BE2C (cell line): ENCODE data around the gene CCDC28B.

Experiments used
- DNase-seq: peaks from one replicate; pipeline ENCODE4 v3.0.0-alpha.2; 2020
- H3K27me3 ChIP-seq: fragments of 250-450 bp; sonication (Bioruptor Pico); 2 replicates; pipeline ENCODE4 v1.5.1; 2020; ENCODE audit warnings: mild to moderate bottlenecking
- H3K36me3 ChIP-seq: fragments of 250-450 bp; sonication (Bioruptor Pico); 2 replicates; pipeline ENCODE4 v1.5.1; 2020; ENCODE audit warnings: mild to moderate bottlenecking
- H3K4me1 ChIP-seq: fragments of 250-450 bp; sonication (Bioruptor Pico); 2 replicates; pipeline ENCODE4 v1.5.1; 2020
- H3K4me3 ChIP-seq: 2 replicates; pipeline ENCODE4 v1.5.1; 2011; ENCODE audit warnings: low read depth, low read length
- H3K9me3 ChIP-seq: fragments of 250-450 bp; sonication (Bioruptor Pico); 2 replicates; pipeline ENCODE4 v1.5.1; 2020
- CTCF ChIP-seq: IDR thresholded peaks from 2 replicates; pipeline ENCODE4 v1.5.1; 2012; ENCODE audit warnings: mild to moderate bottlenecking, low read depth, low read length

Gene CCDC28B

GRCh38 chr1:32221980-32222755 is 21.8 kb downstream of the CCDC28B start, which contains the start of the genes EIF3I and TMEM234:
EIF3I (plus strand) TSS chr1:32222407; CDS start chr1:32222442, 35 bp downstream.
TMEM234 (minus strand) TSS chr1:32222353; CDS start chr1:32222322, 31 bp downstream.
- Histone ChIP-seq H3K4me1 (no peaks in the 10 kb centered on the region), H3K36me3 (peaks cover 10% of the 10 kb centered on the region), H3K4me3 (peak within 1 kb of the TSS; percentile 88), H3K27me3 (no peaks in the 10 kb centered on the region), H3K9me3 (no peaks in the 10 kb centered on the region)
- DNase-seq, result peak; percentile 84
- TF ChIP-seq CTCF, result no peak

DNA sequence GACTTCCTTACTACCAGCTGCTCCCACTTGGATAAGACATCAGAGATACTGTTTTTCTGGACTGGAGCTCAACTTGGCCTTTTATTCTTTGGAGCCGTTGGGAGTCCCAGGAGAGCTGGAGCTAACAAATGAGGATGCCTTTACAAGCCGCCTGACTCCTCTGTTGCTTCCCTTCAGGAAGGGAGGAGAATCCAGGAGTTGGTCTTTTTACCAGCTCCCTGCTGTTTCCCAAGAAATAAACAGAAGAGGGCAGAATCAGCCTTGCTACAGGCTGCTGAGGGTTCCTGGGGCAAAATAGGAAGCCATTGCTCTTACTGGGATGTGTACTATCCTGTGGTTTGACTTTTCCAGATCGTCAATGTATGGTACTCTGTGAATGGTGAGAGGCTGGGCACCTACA is 23.3 kb downstream of the CCDC28B start:
- peaks cover 10% of the 10 kb centered on the region for H3K36me3 ChIP-seq

GRCh38 chr1:32224285-32224684 is 23.9 kb downstream of the CCDC28B start:
- H3K4me1 ChIP-seq, result no peaks in the 10 kb centered on the region
- peaks cover 10% of the 10 kb centered on the region for H3K36me3 ChIP-seq
- no peak overlapping the region for H3K4me3 ChIP-seq
- DNase-seq, result no peak
- H3K9me3 ChIP-seq, result no peaks in the 10 kb centered on the region
- no peaks in the 10 kb centered on the region for H3K27me3 ChIP-seq
- no peak for TF ChIP-seq CTCF

More for the DNA sequence above, 23.3 kb downstream of the CCDC28B start:
- H3K27me3 ChIP-seq, result no peaks in the 10 kb centered on the region
- no peak for DNase-seq
- no peak overlapping the region for H3K4me3 ChIP-seq
- no peaks in the 10 kb centered on the region for H3K4me1 ChIP-seq
- TF ChIP-seq CTCF, result no peak
- H3K9me3 ChIP-seq, result no peaks in the 10 kb centered on the region

DNA sequence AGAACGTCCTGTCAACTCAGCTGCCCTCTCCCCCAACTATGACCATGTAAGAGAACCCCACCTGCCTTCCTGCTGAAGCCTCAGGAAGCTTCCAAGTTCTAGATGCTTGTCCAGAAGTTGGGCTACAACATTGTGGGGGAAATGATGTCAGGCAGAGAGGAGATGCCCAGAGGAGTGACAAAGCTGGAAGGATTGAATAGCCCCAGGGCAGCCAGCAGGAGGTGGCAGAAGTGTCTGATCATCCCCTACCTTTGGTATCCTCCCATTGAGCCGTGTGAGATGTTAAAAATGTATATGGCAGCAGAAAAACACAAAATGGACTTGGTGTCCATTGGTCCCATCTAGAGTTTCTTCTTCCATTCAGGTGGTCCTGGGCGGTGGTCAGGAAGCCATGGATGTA is 28.4 kb downstream of the CCDC28B start:
- no peak for TF ChIP-seq CTCF
- Histone ChIP-seq H3K4me3 (no peak overlapping the region), H3K4me1 (no peaks in the 10 kb centered on the region), H3K9me3 (no peaks in the 10 kb centered on the region), H3K27me3 (no peaks in the 10 kb centered on the region), H3K36me3 (peaks cover 10% of the 10 kb centered on the region)
- DNase-seq, result no peak

DNA sequence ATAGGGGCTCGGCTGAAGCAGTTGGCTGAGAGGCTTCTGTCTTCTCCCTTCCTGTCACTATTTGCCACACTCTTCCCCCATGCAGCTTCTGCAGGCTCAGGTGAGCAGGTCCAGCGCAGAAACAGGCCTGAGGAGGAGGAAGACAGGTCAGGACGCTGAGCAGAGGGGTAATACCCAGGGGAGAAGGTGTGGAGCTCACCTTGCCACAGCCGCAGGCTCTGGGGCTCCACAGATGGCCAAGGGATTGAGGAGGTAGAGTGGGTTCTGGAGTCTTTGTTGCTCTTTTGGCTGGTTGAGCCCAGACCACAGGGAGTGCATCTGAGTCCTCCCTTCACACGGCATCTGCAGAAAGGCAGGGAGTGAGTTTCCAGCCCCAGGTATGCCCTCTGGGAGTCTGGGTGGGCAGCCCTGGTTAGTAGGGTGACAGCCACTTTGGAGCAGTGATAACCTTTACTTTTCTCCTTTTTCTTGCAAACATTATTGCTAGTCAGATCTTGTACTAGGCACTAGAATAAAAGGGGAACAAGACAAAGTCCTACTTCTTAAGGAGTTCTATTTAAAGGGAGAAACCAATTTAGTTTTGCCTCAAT is 31.5 kb downstream of the CCDC28B start:
- DNase-seq, result no peak
- no peaks in the 10 kb centered on the region for H3K27me3 ChIP-seq
- H3K4me3 ChIP-seq, result no peak overlapping the region
- H3K4me1 ChIP-seq, result no peaks in the 10 kb centered on the region
- no peak for TF ChIP-seq CTCF
- no peaks in the 10 kb centered on the region; the same call in none of the 2 replicates for H3K36me3 ChIP-seq
- H3K9me3 ChIP-seq, result no peaks in the 10 kb centered on the region
